Body of pancreas (tissue), 4 donors: ENCODE measurements around the gene LGI2. TPM values are rescaled to one million over a fixed set of nuclear protein-coding genes. Genes with fewer than 3 reads are reported as not detected.
"Not testable (repeated sequence)": the region's sequence is repeated elsewhere in the genome, so short reads cannot be mapped to it uniquely, and the experiment has no call there.

Experiments used
- ATAC-seq: fragments of 150-250 bp; one replicate; pipeline ENCODE4 v1.9.1; 2016
- DNase-seq, 4 donors: peaks; one replicate each; pipeline ENCODE4 v3.0.0-alpha.2; 2019
- H3K27ac ChIP-seq, 4 donors: fragments of 200-600 bp; sonication (generic); 1 replicate in 3 of 4; 2 replicates in 1 of 4; pipeline versions ENCODE4 v1.5.1 to v1.6.1; 2016 to 2019; ENCODE audit warnings: mild to moderate bottlenecking in 1 of 4, mixed read lengths in 1 of 4, moderate library complexity in 1 of 4
- H3K27me3 ChIP-seq, 2 donors: fragments of 200-600 bp; sonication (generic); one replicate each; pipeline ENCODE4 v1.6.0; 2016; ENCODE audit warnings: mild to moderate bottlenecking in 1 of 2
- H3K36me3 ChIP-seq, 2 donors: fragments of 200-600 bp; sonication (generic); replicated peaks in 1 of 2; 2 replicates each; pipeline ENCODE4 v1.5.1; 2016; ENCODE audit warnings: low read depth in 2 of 2; ENCODE audit not compliant: insufficient read depth in 1 of 2
- H3K4me1 ChIP-seq: fragments of 200-600 bp; sonication (generic); one replicate; pipeline ENCODE4 v1.6.0; 2016
- H3K4me3 ChIP-seq, 2 donors: fragments of 200-600 bp; sonication (generic); 1 replicate in 1 of 2; 2 replicates in 1 of 2; pipeline ENCODE4 v1.5.1; 2016 to 2019
- H3K9me3 ChIP-seq, 3 donors: fragments of 200-600 bp; sonication (generic); 1 replicate in 2 of 3; 2 replicates in 1 of 3; pipeline ENCODE4 v1.5.1; 2016
- CTCF ChIP-seq, 7 experiments: fragments of 450-650 bp in 4 of 7; fragments of 200-600 bp in 3 of 7; sonication (generic) in 3 of 7; IDR thresholded peaks; one replicate each; pipeline ENCODE4 v1.5.1; 2016 to 2019; ENCODE audit warnings: antibody characterized with exemption in 7 of 7
- POLR2A ChIP-seq, 3 donors: fragments of 450-650 bp; IDR thresholded peaks; one replicate each; pipeline ENCODE4 v1.6.1; 2016; ENCODE audit warnings: antibody characterized with exemption in 3 of 3, mild to moderate bottlenecking in 2 of 3
- WGBS, 2 donors: methylation state at CpG; one replicate each; pipeline ENCODE4 v1.1.5; 2017; 5-methylcytosine and 5-hydroxymethylcytosine counted together
- intact Hi-C: fragments of 100-400 bp; cut with DNase I; formaldehyde crosslinking; loops from one replicate; pipeline ENCODE4 v1.15.1; 2023
- total RNA-seq, 2 donors: library from RNA; depleted of rRNA; stranded (reverse); fragments of >200 nt; gene quantifications; one replicate each; pipeline ENCODE4 v1.1.0, GENCODE V29; 2016

LGI2 gene
- total RNA-seq, 2 donors from 2014 or later = 0.78 to 2.0 TPM

GRCh38 chr4:25060241-25060962 lies 29.7 kb upstream of the LGI2 start:
- H3K4me1 ChIP-seq = no peaks in the 10 kb centered on the region
- ATAC-seq (no peak), DNase-seq (no peak)
- 44 to 50% methylated on average over 8 of the region's 8 CpGs for WGBS, 2 donors
- H3K27me3 ChIP-seq = no peaks in the 10 kb centered on the region
- no peak overlapping the region for H3K27ac ChIP-seq
- H3K36me3 ChIP-seq = no peaks in the 10 kb centered on the region
- intact Hi-C loops = no loop called here
- no peaks in the 10 kb centered on the region for H3K9me3 ChIP-seq
- no peak overlapping the region for H3K4me3 ChIP-seq
- no peak for TF ChIP-seq CTCF (IDR thresholded peaks at IDR 0.05)
- no peak for TF ChIP-seq POLR2A (IDR thresholded peaks at IDR 0.05)

- Histone ChIP-seq H3K27me3 (no peaks in the 10 kb centered on the region), H3K9me3 (no peaks in the 10 kb centered on the region), H3K36me3 (no peaks in the 10 kb centered on the region), H3K4me3 (no peak overlapping the region), H3K4me1 (no peaks in the 10 kb centered on the region), H3K27ac (no peak overlapping the region)
- intact Hi-C loops = no loop called here
- 86 to 89% methylated on average over 2 of the region's 2 CpGs for WGBS, 2 donors
- no peak for TF ChIP-seq CTCF (IDR thresholded peaks at IDR 0.05)
- no peak for TF ChIP-seq POLR2A (IDR thresholded peaks at IDR 0.05)
- DNase-seq (no peak), ATAC-seq (no peak)
These were observed 29.0 kb upstream of the LGI2 start for GRCh38 chr4:25059791-25060190.

- no peak overlapping the region for H3K4me3 ChIP-seq
- intact Hi-C loops = no loop called here
- no peaks in the 10 kb centered on the region for H3K9me3 ChIP-seq
- H3K36me3 ChIP-seq = no peaks in the 10 kb centered on the region
- TF ChIP-seq POLR2A (IDR thresholded peaks at IDR 0.05) = no peak
- TF ChIP-seq CTCF (IDR thresholded peaks at IDR 0.05) = no peak
- DNase-seq (no peak), ATAC-seq (no peak)
- WGBS, 2 donors = 86 to 90% methylated on average over 8 of the region's 8 CpGs
- no peaks in the 10 kb centered on the region for H3K27me3 ChIP-seq
- H3K27ac ChIP-seq = no peak overlapping the region
- H3K4me1 ChIP-seq = no peaks in the 10 kb centered on the region
These were observed 28.1 kb upstream of the LGI2 start for GRCh38 chr4:25058796-25059195.

GRCh38 chr4:25057299-25057698 lies 26.6 kb upstream of the LGI2 start:
- Histone ChIP-seq H3K9me3 (no peaks in the 10 kb centered on the region), H3K36me3 (no peaks in the 10 kb centered on the region), H3K27ac (no peak overlapping the region), H3K27me3 (no peaks in the 10 kb centered on the region), H3K4me3 (no peak overlapping the region), H3K4me1 (no peaks in the 10 kb centered on the region)
- intact Hi-C loops = no loop called here
- no peak for DNase-seq
- no peak for ATAC-seq
- 61 to 78% methylated on average over 8 of the region's 8 CpGs for WGBS, 2 donors
- TF ChIP-seq POLR2A (IDR thresholded peaks at IDR 0.05) = no peak
- TF ChIP-seq CTCF (IDR thresholded peaks at IDR 0.05) = no peak

GRCh38 chr4:25052037-25052436 lies 21.3 kb upstream of the LGI2 start:
- H3K27ac ChIP-seq, H3K4me1 ChIP-seq, ATAC-seq, H3K36me3 ChIP-seq, H3K4me3 ChIP-seq, H3K9me3 ChIP-seq, DNase-seq, H3K27me3 ChIP-seq, intact Hi-C loops: not testable (repeated sequence)
- 88 to 93% methylated on average over 5 of the region's 5 CpGs for WGBS, 2 donors
